Fibroblast of lung (primary cell): ENCODE measurements around the gene ADGRB3. TPM values are rescaled to one million over a fixed set of nuclear protein-coding genes. Genes with fewer than 3 reads are reported as not detected.
A peak's percentile ranks its signal among the peaks of the same experiment; 100 is the strongest.

Source experiments
- DNase-seq, 2 donors: peaks; one replicate each; pipeline versions ENCODE4 v3.0.0 to v3.0.0-alpha.2; 2010; ENCODE audit warnings: low read depth in 2 of 2
- H2AFZ ChIP-seq: 2 replicates; pipeline ENCODE4 v1.5.1; 2012; ENCODE audit warnings: low read length, control low read depth, inconsistent platforms
- H3K27ac ChIP-seq: 2 replicates; pipeline ENCODE4 v1.5.1; 2011; ENCODE audit warnings: low read length, control low read depth; ENCODE audit not compliant: insufficient read depth
- H3K27me3 ChIP-seq: 2 replicates; pipeline ENCODE4 v1.5.1; 2011; ENCODE audit warnings: mild to moderate bottlenecking, low read length; ENCODE audit not compliant: control insufficient read depth, insufficient read depth
- H3K36me3 ChIP-seq: 2 replicates; pipeline ENCODE4 v1.5.1; 2011; ENCODE audit warnings: low read length; ENCODE audit not compliant: control insufficient read depth, insufficient read depth
- H3K4me1 ChIP-seq: 2 replicates; pipeline ENCODE4 v1.5.1; 2011; ENCODE audit warnings: low read length; ENCODE audit not compliant: control insufficient read depth, insufficient read depth; ENCODE audit errors: extremely low read depth
- H3K4me2 ChIP-seq: 2 replicates; pipeline ENCODE4 v1.5.1; 2011; ENCODE audit warnings: low read length, control low read depth; ENCODE audit not compliant: insufficient read depth; ENCODE audit errors: extremely low read depth
- H3K4me3 ChIP-seq, 4 experiments: fragments of 200-600 bp in 1 of 4; sonication (generic) in 1 of 4; replicated peaks in 1 of 4; 2 replicates each; pipeline ENCODE4 v1.5.1; 2011 to 2016; ENCODE audit warnings: low read length in 4 of 4, low read depth in 3 of 4, mild to moderate bottlenecking in 3 of 4, control low read depth in 2 of 4, inconsistent platforms in 1 of 4, mixed read lengths in 1 of 4; ENCODE audit not compliant: insufficient read depth in 1 of 4; ENCODE audit errors: control extremely low read depth in 1 of 4
- H3K79me2 ChIP-seq: 2 replicates; pipeline ENCODE4 v1.5.1; 2012; ENCODE audit warnings: mild to moderate bottlenecking, low read length, inconsistent platforms; ENCODE audit not compliant: control insufficient read depth, insufficient read depth
- H3K9ac ChIP-seq: 2 replicates; pipeline ENCODE4 v1.5.1; 2011; ENCODE audit warnings: mild to moderate bottlenecking, low read length, control low read depth; ENCODE audit not compliant: insufficient read depth
- H3K9me3 ChIP-seq: 2 replicates; pipeline ENCODE4 v1.5.1; 2012; ENCODE audit warnings: low read depth, low read length; ENCODE audit not compliant: control insufficient read depth, insufficient read depth
- H4K20me1 ChIP-seq: 2 replicates; pipeline ENCODE4 v1.5.1; 2011; ENCODE audit warnings: low read length; ENCODE audit not compliant: control insufficient read depth, insufficient read depth; ENCODE audit errors: extremely low read depth
- CTCF ChIP-seq, 2 donors: IDR thresholded peaks in 1 of 2; conservative IDR thresholded peaks in 1 of 2; 1 replicate in 1 of 2; 2 replicates in 1 of 2; pipeline ENCODE4 v1.5.1; 2011 to 2012; ENCODE audit warnings: low read length in 2 of 2, control low read depth in 1 of 2, inconsistent platforms in 1 of 2, low read depth in 1 of 2, mild to moderate bottlenecking in 1 of 2
- EZH2 ChIP-seq: IDR thresholded peaks from 2 replicates; pipeline ENCODE4 v1.5.1; 2012; ENCODE audit warnings: low read length, control low read depth, mild to moderate bottlenecking; ENCODE audit errors: missing control alignments
- polyA plus RNA-seq, 2 donors: library from polyadenylated mRNA; depleted of rRNA in 1 of 2; stranded (reverse) in 1 of 2; unstranded in 1 of 2; fragments of >200 nt; gene quantifications; 2 replicates each; pipeline ENCODE4 v1.2.1, GENCODE V29; 2011 to 2012; ENCODE audit warnings: missing spikeins in 1 of 2
- total RNA-seq: library from RNA; depleted of rRNA; stranded (reverse); fragments of >200 nt; gene quantifications from 2 replicates; pipeline ENCODE4 v1.2.1, GENCODE V29; 2014

Gene ADGRB3
- total and polyA plus RNA-seq, 2 donors (not counting 1 experiment from before 2014, with no cell fraction given) = 0.33 TPM; not detected in 1

DNA sequence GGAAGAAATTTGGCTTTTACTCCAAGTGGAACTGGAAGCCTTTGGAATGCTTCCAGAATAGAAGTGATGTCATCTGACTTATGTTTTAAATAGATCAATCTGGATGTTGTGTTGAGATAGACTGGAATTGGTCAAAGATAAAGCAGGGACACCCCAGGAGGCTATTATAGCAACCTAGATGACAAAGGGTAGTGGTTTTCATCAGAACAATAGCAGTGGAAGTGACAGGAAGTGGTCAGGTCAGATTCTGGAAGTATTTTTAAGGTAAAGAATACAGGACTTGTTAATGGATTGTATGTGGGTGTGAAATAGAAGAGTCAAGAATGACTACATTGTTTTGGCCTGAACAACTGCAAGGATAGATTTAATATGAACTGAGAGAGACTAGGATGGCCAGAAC, 191.4 kb downstream of the ADGRB3 start:
- no peaks in the 10 kb centered on the region for H3K4me1 ChIP-seq
- TF ChIP-seq CTCF (conservative IDR thresholded peaks at IDR 0.05 in 1 of 2, IDR thresholded peaks at IDR 0.05 in 1 of 2; ENCODE audit: low read depth in 1 of 2, low read length in 2 of 2) = no peak
- no peak for TF ChIP-seq EZH2

DNA sequence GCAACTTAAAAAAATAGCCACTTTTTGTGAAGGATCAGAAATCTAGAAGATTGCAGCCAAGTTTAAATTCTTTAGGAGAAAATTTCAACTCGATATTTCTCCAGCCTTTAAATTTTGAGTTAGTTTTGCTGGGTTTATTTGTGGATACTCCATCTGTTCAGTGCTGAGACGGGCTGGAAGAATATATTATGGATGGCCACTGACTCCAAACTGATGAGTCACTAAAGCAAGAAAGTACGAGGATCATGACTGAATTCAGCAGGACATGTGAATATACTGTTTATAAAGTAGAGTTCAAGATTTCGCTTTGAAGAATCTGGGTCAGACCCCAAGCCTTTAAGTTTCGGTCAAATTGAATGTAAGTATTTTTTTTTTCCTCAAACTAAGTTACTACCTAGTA, 199.5 kb downstream of the ADGRB3 start:
- DNase-seq = peak; percentile 10 to 72
- Histone ChIP-seq H3K27ac (no peak overlapping the region), H4K20me1 (no peaks in the 10 kb centered on the region), H3K27me3 (no peaks in the 10 kb centered on the region), H3K9ac (no peak overlapping the region), H3K4me1 (no peaks in the 10 kb centered on the region), H3K4me3 (no peak overlapping the region), H3K9me3 (no peaks in the 10 kb centered on the region), H3K36me3 (no peaks in the 10 kb centered on the region), H2AFZ (no peak overlapping the region), H3K4me2 (no peak overlapping the region), H3K79me2 (no peaks in the 10 kb centered on the region)
- TF ChIP-seq EZH2 (no peak), CTCF (conservative IDR thresholded peaks at IDR 0.05 in 1 of 2, IDR thresholded peaks at IDR 0.05 in 1 of 2; ENCODE audit: low read depth in 1 of 2, low read length in 2 of 2) (no peak)

More for the DNA sequence above, 191.4 kb downstream of the ADGRB3 start:
- Histone ChIP-seq H3K9me3 (no peaks in the 10 kb centered on the region), H3K36me3 (no peaks in the 10 kb centered on the region), H3K9ac (no peak overlapping the region), H3K79me2 (no peaks in the 10 kb centered on the region), H3K27me3 (no peaks in the 10 kb centered on the region), H3K4me2 (no peak overlapping the region), H3K27ac (no peak overlapping the region), H4K20me1 (no peaks in the 10 kb centered on the region), H2AFZ (no peak overlapping the region), H3K4me3 (no peak overlapping the region)
- peak; percentile 1 to 15 for DNase-seq

DNA sequence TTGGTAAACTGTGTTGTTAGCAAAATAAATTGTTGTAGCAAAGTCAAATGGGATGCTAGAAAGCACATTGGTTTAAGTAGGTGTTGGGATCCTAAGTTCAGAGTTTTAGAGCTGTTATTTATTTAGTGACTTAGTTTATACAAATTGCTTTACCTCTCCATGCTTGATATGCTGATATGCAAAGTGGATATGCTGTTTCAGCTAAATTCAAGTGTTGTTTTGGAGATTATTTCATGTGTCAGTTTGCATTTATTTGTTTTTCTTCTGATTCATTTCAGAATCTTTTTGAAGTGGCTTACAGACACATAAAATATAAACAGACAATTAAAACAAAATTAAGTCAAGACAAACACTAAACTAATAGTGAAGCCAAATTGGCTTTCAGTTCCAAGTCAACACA, 203.5 kb downstream of the ADGRB3 start:
- no peaks in the 10 kb centered on the region for H3K36me3 ChIP-seq
- H3K9ac ChIP-seq = no peak overlapping the region
- no peaks in the 10 kb centered on the region for H4K20me1 ChIP-seq
- H3K79me2 ChIP-seq = no peaks in the 10 kb centered on the region
- TF ChIP-seq EZH2 (no peak), CTCF (conservative IDR thresholded peaks at IDR 0.05 in 1 of 2, IDR thresholded peaks at IDR 0.05 in 1 of 2; ENCODE audit: low read depth in 1 of 2, low read length in 2 of 2) (no peak)
- H3K9me3 ChIP-seq = no peaks in the 10 kb centered on the region
- H3K27ac ChIP-seq = no peak overlapping the region
- H3K4me1 ChIP-seq = no peaks in the 10 kb centered on the region
- H3K27me3 ChIP-seq = no peaks in the 10 kb centered on the region
- no peak for DNase-seq
- H3K4me2 ChIP-seq = no peak overlapping the region
- no peak overlapping the region for H3K4me3 ChIP-seq
- H2AFZ ChIP-seq = no peak overlapping the region
